Keratinocyte (primary cell): ENCODE data around the gene CBLB. TPM values are rescaled to one million over a fixed set of nuclear protein-coding genes. Genes with fewer than 3 reads are reported as not detected.

ENCODE experiments used
- DNase-seq: peaks from one replicate; pipeline ENCODE4 v3.0.0-alpha.2; 2011; ENCODE audit warnings: low read depth, missing footprints, low spot score
- FAIRE-seq: peaks from 2 replicates; lab custom pipeline; 2011; peaks lifted over from hg19 to GRCh38; lab: Jason Lieb, UNC
- H2AFZ ChIP-seq: 2 replicates; pipeline ENCODE4 v1.6.0; 2012; ENCODE audit warnings: low read length, control low read depth, inconsistent platforms; ENCODE audit not compliant: control insufficient read depth
- H3K27ac ChIP-seq: 2 replicates; pipeline ENCODE4 v1.5.1; 2011; ENCODE audit warnings: low read length; ENCODE audit not compliant: control insufficient read depth, insufficient read depth
- H3K27me3 ChIP-seq: 3 replicates; pipeline ENCODE4 v1.6.0; 2011; ENCODE audit warnings: low read length; ENCODE audit not compliant: control insufficient read depth, insufficient read depth; ENCODE audit errors: extremely low read depth
- H3K36me3 ChIP-seq, 2 experiments: 2 replicates in 1 of 2; 3 replicates in 1 of 2; pipeline ENCODE4 v1.5.1; 2011; ENCODE audit warnings: low read length in 2 of 2, mild to moderate bottlenecking in 1 of 2; ENCODE audit not compliant: control insufficient read depth in 2 of 2, insufficient read depth in 2 of 2; ENCODE audit errors: extremely low read depth in 1 of 2
- H3K4me1 ChIP-seq: 3 replicates; pipeline ENCODE4 v1.5.1; 2011; ENCODE audit warnings: low read length; ENCODE audit not compliant: control insufficient read depth, insufficient read depth; ENCODE audit errors: extremely low read depth
- H3K4me2 ChIP-seq: 3 replicates; pipeline ENCODE4 v1.6.0; 2011; ENCODE audit warnings: low read depth, low read length; ENCODE audit not compliant: control insufficient read depth, insufficient read depth; ENCODE audit errors: extremely low read depth
- H3K4me3 ChIP-seq, 3 experiments: fragments of 200-600 bp in 1 of 3; sonication (generic) in 1 of 3; 2 replicates in 2 of 3; 3 replicates in 1 of 3; pipeline ENCODE4 v1.5.1; 2011 to 2016; ENCODE audit warnings: low read length in 3 of 3, mild to moderate bottlenecking in 3 of 3, control low read depth in 2 of 3, inconsistent platforms in 1 of 3, low read depth in 1 of 3, mixed read lengths in 1 of 3, mixed run types in 1 of 3, moderate library complexity in 1 of 3; ENCODE audit not compliant: control insufficient read depth in 2 of 3, insufficient read depth in 2 of 3; ENCODE audit errors: extremely low read depth in 1 of 3
- H3K79me2 ChIP-seq: 2 replicates; pipeline ENCODE4 v1.6.0; 2012; ENCODE audit warnings: low read length; ENCODE audit not compliant: control insufficient read depth, insufficient read depth
- H3K9ac ChIP-seq: 3 replicates; pipeline ENCODE4 v1.6.0; 2011; ENCODE audit warnings: low read length; ENCODE audit not compliant: control insufficient read depth, insufficient read depth; ENCODE audit errors: extremely low read depth
- H3K9me1 ChIP-seq: 3 replicates; pipeline ENCODE4 v1.6.0; 2011; ENCODE audit warnings: low read length; ENCODE audit not compliant: control insufficient read depth, insufficient read depth; ENCODE audit errors: extremely low read depth
- H3K9me3 ChIP-seq: 2 replicates; pipeline ENCODE4 v1.5.1; 2012; ENCODE audit warnings: low read depth, low read length; ENCODE audit not compliant: control insufficient read depth
- H4K20me1 ChIP-seq: 3 replicates; pipeline ENCODE4 v1.6.0; 2011; ENCODE audit warnings: low read length; ENCODE audit not compliant: control insufficient read depth, insufficient read depth; ENCODE audit errors: extremely low read depth
- EZH2 ChIP-seq: IDR thresholded peaks from one replicate; pipeline ENCODE4 v1.6.1; 2012; ENCODE audit warnings: inconsistent platforms, mild to moderate bottlenecking, low read length, moderate library complexity
- dilution Hi-C: fragments of 300-500 bp; cut with MboI; formaldehyde crosslinking; loops from one replicate; pipeline ENCODE4 v1.7.0; 2020; ENCODE audit warnings: low sequenced_read_pairs; ENCODE audit not compliant: extremely low pct_ligation_motif_present
- polyA plus RNA-seq, 5 experiments: library from polyadenylated mRNA; depleted of rRNA in 3 of 5; stranded (reverse) in 3 of 5; stranded (forward) in 1 of 5; unstranded in 1 of 5; fragments of >200 nt; gene quantifications; 1 replicate in 1 of 5; 2 replicates in 3 of 5; 3 replicates in 1 of 5; pipeline versions ENCODE4 v1.2.1 to v1.2.3, GENCODE V29; 2011 to 2012; ENCODE audit warnings: missing spikeins in 2 of 5, low read depth in 1 of 5, low replicate concordance in 1 of 5
- TF ChIP-seq, protein P1 (sequence below), 3 experiments: IDR thresholded peaks in 1 of 3; conservative IDR thresholded peaks in 1 of 3; optimal IDR thresholded peaks in 1 of 3; 2 replicates in 2 of 3; 3 replicates in 1 of 3; pipeline versions ENCODE3 to v1.5.1; 2011; ENCODE audit warnings: low read length in 3 of 3, mild to moderate bottlenecking in 3 of 3, moderate library complexity in 2 of 3, control low read depth in 1 of 3, inconsistent platforms in 1 of 3; ENCODE audit not compliant: insufficient read depth in 2 of 3; ENCODE audit errors: extremely low read depth in 1 of 3

The CBLB gene
- polyA plus RNA-seq, 1 donor (not counting 4 experiments of a cell fraction or from before 2014, with no cell fraction given), result 13.6 TPM

DNA sequence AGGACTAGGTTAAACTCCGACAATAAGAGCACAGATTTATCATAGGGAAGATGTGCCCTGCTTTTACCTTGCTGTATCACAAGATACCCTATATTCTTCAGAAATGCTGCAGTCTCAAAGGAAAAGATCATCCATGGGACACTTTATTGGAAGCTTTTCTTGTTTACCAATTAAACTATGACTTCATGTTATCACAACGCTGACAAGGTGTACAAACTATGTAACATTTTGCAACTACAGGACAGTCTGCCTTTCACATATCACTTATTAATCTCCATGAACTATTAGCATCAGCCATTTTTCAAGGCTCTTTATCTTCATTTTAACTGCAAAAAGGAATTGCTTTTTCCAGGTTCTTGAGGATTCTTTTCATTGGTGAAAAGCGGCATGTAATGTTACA is 34.0 kb downstream of the CBLB start:
- no peak for DNase-seq
- Histone ChIP-seq H3K27me3 (no peaks in the 10 kb centered on the region), H3K4me2 (no peak overlapping the region), H3K9me1 (no peaks in the 10 kb centered on the region), H4K20me1 (no peaks in the 10 kb centered on the region), H3K79me2 (no peaks in the 10 kb centered on the region), H3K27ac (no peak overlapping the region), H3K9me3 (no peaks in the 10 kb centered on the region), H3K36me3 (no peaks in the 10 kb centered on the region), H3K4me1 (peaks cover 4% of the 10 kb centered on the region), H3K4me3 (no peak overlapping the region), H3K9ac (no peak overlapping the region), H2AFZ (no peak overlapping the region)
- dilution Hi-C loops, result no loop called here
- TF ChIP-seq EZH2, result no peak
- no peak for FAIRE-seq

DNA sequence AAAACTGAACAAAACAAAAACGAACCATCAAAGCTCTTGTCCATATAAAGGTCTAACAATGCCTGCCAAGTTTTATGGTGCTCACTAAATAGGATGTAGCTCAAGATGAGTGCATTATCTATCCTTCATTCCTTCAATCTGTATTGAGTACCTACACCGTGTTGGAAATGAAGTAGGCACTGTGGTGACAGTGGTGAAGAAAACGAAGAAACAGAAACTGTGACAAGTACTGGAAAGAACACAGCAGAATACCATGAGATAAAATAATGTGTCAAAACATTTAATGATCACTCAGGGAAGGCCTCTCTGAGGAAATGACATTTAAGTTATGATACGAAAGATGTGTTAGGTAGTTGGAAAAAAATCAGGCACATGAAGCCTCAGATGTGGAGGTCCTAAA is 36.2 kb downstream of the CBLB start:
- Histone ChIP-seq H3K79me2 (no peaks in the 10 kb centered on the region), H3K9me3 (no peaks in the 10 kb centered on the region), H3K27me3 (no peaks in the 10 kb centered on the region), H3K36me3 (no peaks in the 10 kb centered on the region), H3K4me1 (peaks cover 10% of the 10 kb centered on the region), H3K27ac (no peak overlapping the region), H3K4me3 (no peak overlapping the region), H2AFZ (no peak overlapping the region), H3K4me2 (no peak overlapping the region), H4K20me1 (no peaks in the 10 kb centered on the region), H3K9me1 (no peaks in the 10 kb centered on the region), H3K9ac (no peak overlapping the region)
- FAIRE-seq (no peak), DNase-seq (no peak)
- dilution Hi-C loops, result no loop called here
- TF ChIP-seq, protein P1, sequence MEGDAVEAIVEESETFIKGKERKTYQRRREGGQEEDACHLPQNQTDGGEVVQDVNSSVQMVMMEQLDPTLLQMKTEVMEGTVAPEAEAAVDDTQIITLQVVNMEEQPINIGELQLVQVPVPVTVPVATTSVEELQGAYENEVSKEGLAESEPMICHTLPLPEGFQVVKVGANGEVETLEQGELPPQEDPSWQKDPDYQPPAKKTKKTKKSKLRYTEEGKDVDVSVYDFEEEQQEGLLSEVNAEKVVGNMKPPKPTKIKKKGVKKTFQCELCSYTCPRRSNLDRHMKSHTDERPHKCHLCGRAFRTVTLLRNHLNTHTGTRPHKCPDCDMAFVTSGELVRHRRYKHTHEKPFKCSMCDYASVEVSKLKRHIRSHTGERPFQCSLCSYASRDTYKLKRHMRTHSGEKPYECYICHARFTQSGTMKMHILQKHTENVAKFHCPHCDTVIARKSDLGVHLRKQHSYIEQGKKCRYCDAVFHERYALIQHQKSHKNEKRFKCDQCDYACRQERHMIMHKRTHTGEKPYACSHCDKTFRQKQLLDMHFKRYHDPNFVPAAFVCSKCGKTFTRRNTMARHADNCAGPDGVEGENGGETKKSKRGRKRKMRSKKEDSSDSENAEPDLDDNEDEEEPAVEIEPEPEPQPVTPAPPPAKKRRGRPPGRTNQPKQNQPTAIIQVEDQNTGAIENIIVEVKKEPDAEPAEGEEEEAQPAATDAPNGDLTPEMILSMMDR (optimal IDR thresholded peaks at IDR 0.05 in 1 of 3, IDR thresholded peaks at IDR 0.05 in 1 of 3, conservative IDR thresholded peaks at IDR 0.05 in 1 of 3; ENCODE audit: extremely low read depth in 1 of 3, insufficient read depth in 2 of 3, low read length in 3 of 3), result no peak
- no peak for TF ChIP-seq EZH2

DNA sequence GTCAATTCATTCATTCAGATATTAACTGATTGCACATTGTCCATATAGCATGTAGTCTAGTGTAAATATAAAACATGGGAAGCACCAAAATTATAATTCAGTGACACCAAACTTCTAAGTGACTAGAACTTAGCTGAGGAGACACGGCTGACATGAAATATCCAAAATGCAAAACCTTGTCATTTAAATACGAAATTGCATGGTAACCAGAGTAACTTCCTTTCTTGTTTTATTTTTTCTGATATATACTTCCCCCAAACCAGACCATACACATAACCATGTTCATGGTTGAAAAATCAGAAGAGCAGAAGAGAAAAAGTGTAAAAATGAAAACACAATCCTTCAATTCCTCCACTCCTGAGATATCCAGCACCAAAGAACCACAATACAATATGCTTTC is 38.0 kb downstream of the CBLB start:
- DNase-seq, result no peak
- no peak overlapping the region for H3K4me2 ChIP-seq
- no peak overlapping the region for H3K4me3 ChIP-seq
- no peaks in the 10 kb centered on the region for H3K9me3 ChIP-seq
- dilution Hi-C loops, result no loop called here
- H3K9me1 ChIP-seq, result no peaks in the 10 kb centered on the region
- H3K4me1 ChIP-seq, result peaks cover 10% of the 10 kb centered on the region
- H3K27me3 ChIP-seq, result no peaks in the 10 kb centered on the region
- no peaks in the 10 kb centered on the region for H3K79me2 ChIP-seq
- FAIRE-seq, result no peak
- no peaks in the 10 kb centered on the region for H4K20me1 ChIP-seq
- H2AFZ ChIP-seq, result no peak overlapping the region
- no peaks in the 10 kb centered on the region for H3K36me3 ChIP-seq
- TF ChIP-seq, protein P1 (optimal IDR thresholded peaks at IDR 0.05 in 1 of 3, IDR thresholded peaks at IDR 0.05 in 1 of 3, conservative IDR thresholded peaks at IDR 0.05 in 1 of 3; ENCODE audit: extremely low read depth in 1 of 3, insufficient read depth in 2 of 3, low read length in 3 of 3), result no peak
- no peak overlapping the region for H3K9ac ChIP-seq
- H3K27ac ChIP-seq, result no peak overlapping the region
